ENCODE results near the gene EPB41L5. TPM values are rescaled to one million over a fixed set of nuclear protein-coding genes. Genes with fewer than 3 reads are reported as not detected.

The EPB41L5 gene
- total RNA-seq, 3 donors from 2014 or later: 24.8 to 57.8 (median 42.3) TPM

- Histone ChIP-seq H3K27me3 (no peaks in the 10 kb centered on the region), H3K27ac (no peak overlapping the region), H3K4me3 (no peak overlapping the region), H3K36me3 (no peaks in the 10 kb centered on the region), H3K4me1 (peaks cover 0 to 10% of the 10 kb centered on the region in 2 donors), H3K9me3 (no peaks in the 10 kb centered on the region)
- TF ChIP-seq POLR2A (IDR thresholded peaks at IDR 0.05) (no peak), CTCF (IDR thresholded peaks at IDR 0.05) (no peak), POLR2AphosphoS5 (IDR thresholded peaks at IDR 0.05) (no peak)
- intact Hi-C loops (cut with DNase I; ENCODE audit: low total_unique reads): no loop called here
- peak in 1 of 2 donors; percentile 10 for DNase-seq (ENCODE audit: low spot score in 2 of 2)
Measured at GRCh38 chr2:120219291-120219690, 206.4 kb downstream of the EPB41L5 start.

DNA sequence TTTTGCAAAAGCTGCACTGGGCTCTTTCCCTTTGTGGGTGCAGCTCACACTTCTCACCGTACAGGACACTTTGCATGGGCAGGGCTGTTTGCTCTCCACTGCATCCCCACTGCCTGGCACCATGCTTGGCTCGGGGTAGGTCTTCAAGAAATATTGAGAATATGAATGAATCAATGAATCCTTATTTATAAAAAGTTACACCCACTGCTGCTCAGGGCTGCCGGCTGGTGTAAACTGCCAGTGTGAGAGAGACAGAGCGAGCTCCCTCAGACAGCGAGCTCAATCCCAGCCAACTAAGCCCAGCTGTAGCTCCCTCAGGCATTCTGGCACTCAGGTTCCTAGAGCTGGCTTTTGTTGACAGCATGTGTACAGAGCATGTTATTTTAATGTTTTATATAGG is 206.9 kb downstream of the EPB41L5 start:
- peak in 1 of 2 donors; percentile 62 for DNase-seq (ENCODE audit: low spot score in 2 of 2)
- Histone ChIP-seq H3K36me3 (no peaks in the 10 kb centered on the region), H3K4me1 (peaks cover 0 to 10% of the 10 kb centered on the region in 2 donors), H3K9me3 (no peaks in the 10 kb centered on the region), H3K27me3 (no peaks in the 10 kb centered on the region), H3K27ac (no peak overlapping the region), H3K4me3 (no peak overlapping the region)
- intact Hi-C loops (cut with DNase I; ENCODE audit: low total_unique reads): no loop called here
- TF ChIP-seq POLR2A (IDR thresholded peaks at IDR 0.05) (no peak), CTCF (IDR thresholded peaks at IDR 0.05) (no peak), POLR2AphosphoS5 (IDR thresholded peaks at IDR 0.05) (no peak)

DNA sequence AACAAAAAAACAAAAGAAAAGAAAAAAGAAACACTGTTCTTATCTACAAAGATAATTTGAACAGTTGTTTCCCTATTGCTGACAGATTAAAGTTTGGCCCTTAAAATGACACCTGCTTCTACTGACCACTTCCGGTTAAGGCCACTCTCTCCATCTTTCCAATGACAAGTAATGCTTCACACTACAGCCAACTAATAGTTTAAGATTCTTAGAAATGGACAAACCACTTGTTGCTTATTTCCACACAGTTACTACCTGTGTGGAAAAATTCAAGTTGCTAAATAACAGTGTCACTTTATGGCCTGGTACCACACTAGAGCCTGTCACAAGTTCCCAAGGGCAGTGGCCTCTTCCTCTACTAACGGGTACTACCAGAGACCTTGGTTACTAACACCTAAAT is 207.9 kb downstream of the EPB41L5 start:
- no peak overlapping the region for H3K27ac ChIP-seq
- TF ChIP-seq POLR2A (IDR thresholded peaks at IDR 0.05): no peak
- TF ChIP-seq POLR2AphosphoS5 (IDR thresholded peaks at IDR 0.05): no peak
- no peak for TF ChIP-seq CTCF (IDR thresholded peaks at IDR 0.05)
- H3K27me3 ChIP-seq: no peaks in the 10 kb centered on the region
- no peak for DNase-seq (ENCODE audit: low spot score in 2 of 2)
- no peaks in the 10 kb centered on the region for H3K9me3 ChIP-seq
- no peak overlapping the region for H3K4me3 ChIP-seq
- no peaks in the 10 kb centered on the region for H3K36me3 ChIP-seq
- intact Hi-C loops (cut with DNase I; ENCODE audit: low total_unique reads): no loop called here
- peaks cover 0 to 10% of the 10 kb centered on the region in 2 donors for H3K4me1 ChIP-seq

- no peak for DNase-seq (ENCODE audit: low spot score in 2 of 2)
- no peak overlapping the region for H3K27ac ChIP-seq
- no peaks in the 10 kb centered on the region for H3K9me3 ChIP-seq
- intact Hi-C loops (cut with DNase I; ENCODE audit: low total_unique reads): no loop called here
- TF ChIP-seq CTCF (IDR thresholded peaks at IDR 0.05) (no peak), POLR2A (IDR thresholded peaks at IDR 0.05) (no peak)
- H3K36me3 ChIP-seq: no peaks in the 10 kb centered on the region
- peaks cover 0 to 10% of the 10 kb centered on the region in 2 donors for H3K4me1 ChIP-seq
- no peaks in the 10 kb centered on the region for H3K27me3 ChIP-seq
- H3K4me3 ChIP-seq: no peak overlapping the region
Measured at GRCh38 chr2:120221616-120222015, 208.7 kb downstream of the EPB41L5 start.

- Histone ChIP-seq H3K27ac (peak overlapping the region; percentile 96 to 98), H3K4me1 (peaks cover 0 to 10% of the 10 kb centered on the region in 2 donors), H3K9me3 (no peaks in the 10 kb centered on the region), H3K4me3 (peak overlapping the region; percentile 66 to 87 (median 69)), H3K27me3 (no peaks in the 10 kb centered on the region), H3K36me3 (no peaks in the 10 kb centered on the region)
- DNase-seq (ENCODE audit: low spot score in 2 of 2): peak in 1 of 2 donors; percentile 46
- no peak for TF ChIP-seq POLR2A (IDR thresholded peaks at IDR 0.05)
- TF ChIP-seq CTCF (IDR thresholded peaks at IDR 0.05): no peak
- TF ChIP-seq POLR2AphosphoS5 (IDR thresholded peaks at IDR 0.05): no peak
- intact Hi-C loops (cut with DNase I; ENCODE audit: low total_unique reads): no loop called here
Measured at GRCh38 chr2:120222186-120223033, 209.5 kb downstream of the EPB41L5 start.

All from breast epithelium (tissue), 4 donors.